ENCODE results near the gene PRKCE.
"Not testable (repeated sequence)": the region's sequence is repeated elsewhere in the genome, so short reads cannot be mapped to it uniquely, and the experiment has no call there.

The PRKCE gene

DNA sequence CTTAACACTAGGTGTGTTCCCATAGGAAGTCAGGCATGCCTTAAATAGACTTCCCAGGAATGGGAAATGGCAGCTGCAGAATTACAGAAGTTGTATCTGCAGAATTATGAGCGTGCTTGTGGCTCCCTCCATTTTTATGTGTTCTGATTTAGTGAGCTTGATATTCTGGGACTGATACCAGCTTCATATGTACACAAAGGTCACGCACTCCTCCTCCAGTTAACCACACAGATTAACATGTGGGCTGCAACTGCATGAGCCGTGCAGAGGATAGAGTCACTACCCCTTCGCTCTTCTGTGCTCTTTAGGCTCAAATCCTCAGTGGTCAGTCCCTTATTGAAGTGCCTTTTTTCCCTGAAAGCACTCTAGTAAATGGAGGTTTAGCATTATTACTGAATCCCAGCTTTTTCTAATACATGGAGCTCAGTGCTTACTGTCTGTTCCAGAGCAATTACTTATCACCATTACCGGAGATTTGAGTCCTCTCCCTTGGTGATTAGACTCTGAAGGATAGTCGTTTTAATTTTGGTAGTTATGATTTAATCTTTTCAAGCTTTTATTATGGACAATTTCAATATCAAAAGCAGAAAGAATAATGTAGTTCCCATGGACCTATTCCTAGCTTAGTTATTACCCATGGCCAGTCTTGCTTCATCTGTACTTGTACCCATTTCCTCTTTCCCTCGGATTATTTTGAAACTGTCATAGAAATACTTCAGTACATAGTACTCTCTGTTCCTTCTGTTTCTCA, 238.3 kb downstream of the PRKCE start:
- Mint-ChIP-seq H3K4me3 (no peak overlapping the region), H3K4me1 (peaks cover 26% of the 10 kb centered on the region), H3K36me3 (no peaks in the 10 kb centered on the region), H3K9me3 (no peaks in the 10 kb centered on the region), H3K27ac (no peak overlapping the region)
- ATAC-seq = no peak
- DNase-seq (ENCODE audit: low spot score in 2 of 2) = no peak

GRCh38 chr2:45890371-45890646, 238.8 kb downstream of the PRKCE start:
- H3K36me3 Mint-ChIP-seq; H3K9me3 Mint-ChIP-seq; DNase-seq (ENCODE audit: low spot score in 2 of 2); ATAC-seq; H3K4me3 Mint-ChIP-seq; H3K27ac Mint-ChIP-seq: not testable (repeated sequence)
- peaks cover 26% of the 10 kb centered on the region for H3K4me1 Mint-ChIP-seq

DNA sequence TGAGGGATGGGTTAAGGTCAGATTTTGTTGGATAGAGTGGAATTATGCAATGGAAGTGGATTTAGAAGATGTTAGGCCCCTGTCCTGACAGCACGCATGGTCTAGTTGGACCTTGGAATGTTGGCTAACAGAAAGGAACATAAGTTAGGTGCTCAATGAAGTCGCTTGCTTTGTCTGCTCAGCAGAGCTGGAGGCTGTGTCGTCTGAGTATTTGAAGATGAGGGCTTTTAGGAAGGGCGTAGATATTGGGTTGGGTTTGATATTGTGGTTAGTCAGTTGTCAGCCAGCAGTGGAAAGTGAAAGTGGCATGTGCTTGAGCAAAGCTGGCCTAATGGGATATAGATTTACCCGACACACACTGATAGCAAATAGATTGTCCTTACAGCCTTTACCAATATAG, 239.3 kb downstream of the PRKCE start:
- Mint-ChIP-seq H3K27ac (no peak overlapping the region), H3K4me3 (no peak overlapping the region), H3K4me1 (peaks cover 26% of the 10 kb centered on the region), H3K36me3 (no peaks in the 10 kb centered on the region), H3K9me3 (no peaks in the 10 kb centered on the region)
- DNase-seq (ENCODE audit: low spot score in 2 of 2) (no peak), ATAC-seq (no peak)

- ATAC-seq = no peak
- peaks cover 26% of the 10 kb centered on the region for H3K4me1 Mint-ChIP-seq
- DNase-seq (ENCODE audit: low spot score in 2 of 2) = no peak
- no peaks in the 10 kb centered on the region for H3K9me3 Mint-ChIP-seq
- no peaks in the 10 kb centered on the region for H3K36me3 Mint-ChIP-seq
- H3K4me3 Mint-ChIP-seq = no peak overlapping the region
- H3K27ac Mint-ChIP-seq = no peak overlapping the region
Observed at GRCh38 chr2:45891719-45892424, 240.4 kb downstream of the PRKCE start.

DNA sequence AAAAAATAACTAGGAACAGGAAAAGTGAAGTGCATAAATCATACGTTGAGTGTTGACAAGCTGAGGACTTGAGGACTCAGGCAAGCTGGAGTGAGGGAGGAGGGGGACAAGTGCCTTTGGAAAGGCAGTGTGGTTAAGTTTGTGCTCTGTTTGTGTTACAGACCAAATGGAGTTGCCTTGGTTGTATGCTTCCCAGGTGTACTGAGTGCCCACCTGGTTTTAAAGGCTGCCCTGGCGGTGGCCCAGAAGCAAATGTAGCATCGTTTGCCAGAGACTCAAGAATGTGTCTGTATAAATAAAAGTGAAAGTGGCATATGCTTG, 240.9 kb downstream of the PRKCE start:
- DNase-seq (ENCODE audit: low spot score in 2 of 2) (no peak), ATAC-seq (no peak)
- Mint-ChIP-seq H3K36me3 (no peaks in the 10 kb centered on the region), H3K9me3 (no peaks in the 10 kb centered on the region), H3K4me1 (peaks cover 26% of the 10 kb centered on the region), H3K27ac (no peak overlapping the region), H3K4me3 (no peak overlapping the region)

DNA sequence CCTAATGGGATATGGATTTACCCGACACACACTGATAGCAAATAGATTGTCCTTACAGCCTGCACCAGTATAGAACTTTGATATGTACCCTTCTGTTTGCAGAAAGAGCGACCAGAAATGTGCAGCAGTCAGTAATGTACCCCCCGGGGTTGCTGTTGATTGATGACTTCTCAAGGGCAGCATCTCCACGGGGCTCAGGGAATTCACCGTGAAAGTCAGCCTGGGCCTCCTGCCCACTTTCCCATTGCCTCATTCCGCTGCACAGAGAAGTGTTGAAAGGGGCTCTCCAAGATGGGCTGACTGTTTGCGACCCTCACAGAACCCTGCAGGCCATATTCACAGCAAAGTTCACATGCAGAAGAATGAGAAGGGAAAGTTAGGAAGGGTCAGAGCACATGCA, 241.3 kb downstream of the PRKCE start:
- H3K4me1 Mint-ChIP-seq = peaks cover 26% of the 10 kb centered on the region
- no peak overlapping the region for H3K27ac Mint-ChIP-seq
- H3K4me3 Mint-ChIP-seq = no peak overlapping the region
- no peaks in the 10 kb centered on the region for H3K9me3 Mint-ChIP-seq
- ATAC-seq (no peak), DNase-seq (ENCODE audit: low spot score in 2 of 2) (no peak)
- H3K36me3 Mint-ChIP-seq = no peaks in the 10 kb centered on the region

DNA sequence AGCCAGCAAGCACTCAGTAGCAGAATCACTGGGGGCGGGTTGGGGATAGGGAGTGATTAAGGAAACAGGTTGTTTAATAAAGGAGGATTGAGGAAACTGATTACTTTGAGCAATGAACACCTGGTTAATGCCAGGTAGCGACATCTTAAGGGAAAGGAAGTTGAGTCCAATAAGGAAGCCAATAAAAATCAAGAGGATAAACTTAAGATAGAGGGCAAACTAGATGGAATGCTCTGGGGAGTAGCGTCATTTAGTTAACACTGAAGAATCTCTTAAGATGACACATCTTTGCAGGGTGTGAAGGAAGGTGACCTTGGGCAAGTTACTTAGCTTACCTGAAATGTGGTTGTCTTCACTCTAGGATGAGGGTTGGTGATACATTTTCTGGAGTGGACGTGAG, 242.7 kb downstream of the PRKCE start:
- peaks cover 31% of the 10 kb centered on the region for H3K4me1 Mint-ChIP-seq
- H3K9me3 Mint-ChIP-seq = no peaks in the 10 kb centered on the region
- no peaks in the 10 kb centered on the region for H3K36me3 Mint-ChIP-seq
- DNase-seq (ENCODE audit: low spot score in 2 of 2) (no peak), ATAC-seq (no peak)
- no peak overlapping the region for H3K4me3 Mint-ChIP-seq
- no peak overlapping the region for H3K27ac Mint-ChIP-seq

DNA sequence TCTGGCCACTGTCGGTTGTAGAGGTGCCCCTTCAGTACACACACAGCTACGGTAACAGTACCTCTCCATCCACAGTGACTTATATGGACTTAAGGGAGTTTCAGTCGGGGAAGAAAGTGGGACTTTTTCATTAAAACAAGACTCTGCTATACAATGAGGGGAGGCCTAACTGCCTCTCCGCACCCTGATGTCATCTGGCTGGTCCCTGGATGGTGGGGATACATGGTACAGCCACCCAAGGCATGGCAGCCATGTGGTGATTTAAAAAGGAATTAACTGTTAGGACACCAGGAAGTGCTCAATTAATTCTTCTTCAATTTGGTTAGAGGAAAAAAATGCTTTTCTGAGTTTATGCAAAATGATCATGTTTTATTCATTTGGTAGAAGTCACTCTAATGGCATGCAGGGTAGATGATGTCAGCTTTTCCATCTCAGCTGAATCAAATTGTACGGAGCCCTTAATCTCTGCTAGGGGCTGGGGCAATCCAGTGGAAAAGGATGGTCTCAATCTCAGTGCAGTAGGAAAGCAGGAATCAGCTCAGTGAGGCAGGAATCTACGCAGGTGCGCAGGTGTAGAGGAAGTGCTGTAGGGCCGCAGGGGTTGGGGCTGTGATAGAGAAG, 243.9 kb downstream of the PRKCE start:
- peaks cover 23% of the 10 kb centered on the region for H3K4me1 Mint-ChIP-seq
- H3K9me3 Mint-ChIP-seq = no peaks in the 10 kb centered on the region
- no peaks in the 10 kb centered on the region for H3K36me3 Mint-ChIP-seq
- DNase-seq (ENCODE audit: low spot score in 2 of 2) (no peak), ATAC-seq (no peak)
- H3K27ac Mint-ChIP-seq = no peak overlapping the region
- H3K4me3 Mint-ChIP-seq = no peak overlapping the region

DNA sequence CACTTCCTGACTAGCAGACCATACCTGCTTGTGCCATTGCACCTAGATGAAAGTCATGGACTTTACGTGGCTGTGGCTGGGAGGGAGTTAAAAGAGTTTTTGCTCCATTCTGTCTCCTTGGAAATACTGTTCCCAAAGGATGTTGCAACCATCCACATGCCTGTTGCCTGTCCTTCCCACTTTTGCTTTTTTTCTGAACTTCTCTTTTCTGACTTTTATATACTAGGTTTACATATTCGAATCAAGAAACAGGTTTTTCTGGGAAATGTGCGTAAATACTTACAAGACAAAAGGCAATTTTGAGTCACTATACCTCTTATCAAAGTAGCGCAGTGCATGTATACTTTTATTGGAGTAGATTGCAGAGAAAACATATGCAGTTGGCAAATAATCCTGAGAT, 244.8 kb downstream of the PRKCE start:
- H3K4me1 Mint-ChIP-seq = peaks cover 17% of the 10 kb centered on the region
- H3K27ac Mint-ChIP-seq = no peak overlapping the region
- ATAC-seq = no peak

DNA sequence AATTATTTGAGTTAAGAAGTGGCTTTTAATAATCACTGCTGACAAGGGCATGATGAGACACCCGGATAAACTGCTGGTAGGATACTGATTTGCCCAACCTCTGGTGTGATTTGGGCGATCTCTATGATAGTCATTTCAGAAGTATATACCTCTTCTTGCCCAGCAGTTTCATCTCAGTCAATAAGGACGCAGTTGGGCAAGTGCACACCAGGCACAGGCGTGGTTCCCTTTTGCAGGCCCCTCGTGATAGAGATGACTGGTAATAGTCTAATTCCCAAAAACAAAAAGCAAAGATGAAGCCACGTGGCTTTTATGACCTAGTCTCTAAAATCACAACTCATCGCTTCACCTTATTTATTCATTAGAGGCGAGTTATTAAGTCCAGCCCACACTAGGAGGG, 246.4 kb downstream of the PRKCE start:
- ATAC-seq (no peak), DNase-seq (ENCODE audit: low spot score in 2 of 2) (no peak)
- Mint-ChIP-seq H3K4me3 (no peak overlapping the region), H3K4me1 (peaks cover 9% of the 10 kb centered on the region), H3K27ac (no peak overlapping the region), H3K36me3 (no peaks in the 10 kb centered on the region), H3K9me3 (no peaks in the 10 kb centered on the region)

More for the DNA sequence above, 244.8 kb downstream of the PRKCE start:
- Mint-ChIP-seq H3K9me3 (no peaks in the 10 kb centered on the region), H3K36me3 (no peaks in the 10 kb centered on the region), H3K4me3 (no peak overlapping the region)
- DNase-seq (ENCODE audit: low spot score in 2 of 2) = no peak

GRCh38 chr2:45898819-45899218, 247.3 kb downstream of the PRKCE start:
- no peak for ATAC-seq
- Mint-ChIP-seq H3K4me3 (no peak overlapping the region), H3K36me3 (no peaks in the 10 kb centered on the region), H3K4me1 (peaks cover 9% of the 10 kb centered on the region), H3K27ac (peak overlapping the region; percentile 43), H3K9me3 (no peaks in the 10 kb centered on the region)
- DNase-seq (ENCODE audit: low spot score in 2 of 2) = no peak

DNA sequence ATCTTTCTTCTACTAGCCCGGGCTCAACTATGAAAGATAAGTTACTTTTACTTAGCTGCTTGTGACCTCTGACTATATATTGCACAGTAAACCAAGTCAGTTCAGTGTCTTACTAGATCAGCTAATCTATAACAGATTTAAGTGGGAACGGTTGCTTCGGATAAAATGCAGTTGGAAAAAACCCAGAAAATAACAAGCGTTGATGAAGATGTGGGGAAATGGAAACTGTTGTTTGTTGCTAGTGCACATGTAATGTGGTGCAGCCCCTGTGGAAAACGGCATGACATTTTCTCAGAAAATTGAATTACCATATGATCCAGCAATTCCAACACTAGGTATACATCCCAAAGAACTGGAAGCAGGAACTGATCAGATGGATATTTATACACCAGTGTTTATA, 248.5 kb downstream of the PRKCE start:
- DNase-seq (ENCODE audit: low spot score in 2 of 2) (no peak), ATAC-seq (no peak)
- Mint-ChIP-seq H3K36me3 (no peaks in the 10 kb centered on the region), H3K4me3 (no peak overlapping the region), H3K4me1 (peaks cover 15% of the 10 kb centered on the region), H3K27ac (no peak overlapping the region), H3K9me3 (no peaks in the 10 kb centered on the region)

GRCh38 chr2:45901468-45902032, 250.1 kb downstream of the PRKCE start:
- ATAC-seq (no peak), DNase-seq (ENCODE audit: low spot score in 2 of 2) (no peak)
- Mint-ChIP-seq H3K27ac (no peak overlapping the region), H3K9me3 (no peaks in the 10 kb centered on the region), H3K4me3 (no peak overlapping the region), H3K36me3 (no peaks in the 10 kb centered on the region), H3K4me1 (peaks cover 14% of the 10 kb centered on the region)

GRCh38 chr2:45902380-45902779, 250.9 kb downstream of the PRKCE start:
- H3K9me3 Mint-ChIP-seq = no peaks in the 10 kb centered on the region
- H3K4me3 Mint-ChIP-seq = no peak overlapping the region
- H3K27ac Mint-ChIP-seq = no peak overlapping the region

GRCh38 chr2:45902781-45903375, 251.4 kb downstream of the PRKCE start:
- Mint-ChIP-seq H3K9me3 (no peaks in the 10 kb centered on the region), H3K4me3 (no peak overlapping the region), H3K4me1 (peaks cover 17% of the 10 kb centered on the region), H3K36me3 (no peaks in the 10 kb centered on the region), H3K27ac (peak overlapping the region; percentile 17)
- no peak for ATAC-seq
- no peak for DNase-seq (ENCODE audit: low spot score in 2 of 2)

More at GRCh38 chr2:45902380-45902779, 250.9 kb downstream of the PRKCE start:
- H3K4me1 Mint-ChIP-seq = peaks cover 17% of the 10 kb centered on the region
- DNase-seq (ENCODE audit: low spot score in 2 of 2) = no peak
- H3K36me3 Mint-ChIP-seq = no peaks in the 10 kb centered on the region
- ATAC-seq = no peak
